ENCODE measurements around the gene MYO3B. TPM values are rescaled to one million over a fixed set of nuclear protein-coding genes. Genes with fewer than 3 reads are reported as not detected.
"Not testable (repeated sequence)": the region's sequence is repeated elsewhere in the genome, so short reads cannot be mapped to it uniquely, and the experiment has no call there.

MYO3B gene
- polyA plus RNA-seq, 1 experiment: 0.10 TPM

DNA sequence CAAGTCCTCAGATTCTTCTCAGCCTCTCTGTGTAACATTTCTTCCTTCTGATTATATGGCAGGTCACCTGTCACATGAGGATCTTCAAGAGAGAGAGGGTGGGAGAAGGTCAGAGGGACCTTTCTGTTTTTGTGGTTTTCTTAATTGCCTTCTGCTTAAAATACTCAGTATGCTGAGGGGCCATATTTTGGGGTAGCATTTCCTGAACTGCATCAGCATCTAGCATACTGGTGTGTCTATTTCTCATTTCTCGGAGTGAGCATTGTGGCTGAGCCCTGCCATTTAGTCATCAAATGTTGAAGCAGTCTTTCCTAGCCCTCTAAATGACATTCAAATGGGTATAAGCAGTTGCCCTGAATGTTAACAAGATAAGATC is 162.7 kb downstream of the MYO3B start:
- no peak overlapping the region for H3K27ac ChIP-seq (ENCODE audit: low read depth, low read length)
- TF ChIP-seq, protein P1, sequence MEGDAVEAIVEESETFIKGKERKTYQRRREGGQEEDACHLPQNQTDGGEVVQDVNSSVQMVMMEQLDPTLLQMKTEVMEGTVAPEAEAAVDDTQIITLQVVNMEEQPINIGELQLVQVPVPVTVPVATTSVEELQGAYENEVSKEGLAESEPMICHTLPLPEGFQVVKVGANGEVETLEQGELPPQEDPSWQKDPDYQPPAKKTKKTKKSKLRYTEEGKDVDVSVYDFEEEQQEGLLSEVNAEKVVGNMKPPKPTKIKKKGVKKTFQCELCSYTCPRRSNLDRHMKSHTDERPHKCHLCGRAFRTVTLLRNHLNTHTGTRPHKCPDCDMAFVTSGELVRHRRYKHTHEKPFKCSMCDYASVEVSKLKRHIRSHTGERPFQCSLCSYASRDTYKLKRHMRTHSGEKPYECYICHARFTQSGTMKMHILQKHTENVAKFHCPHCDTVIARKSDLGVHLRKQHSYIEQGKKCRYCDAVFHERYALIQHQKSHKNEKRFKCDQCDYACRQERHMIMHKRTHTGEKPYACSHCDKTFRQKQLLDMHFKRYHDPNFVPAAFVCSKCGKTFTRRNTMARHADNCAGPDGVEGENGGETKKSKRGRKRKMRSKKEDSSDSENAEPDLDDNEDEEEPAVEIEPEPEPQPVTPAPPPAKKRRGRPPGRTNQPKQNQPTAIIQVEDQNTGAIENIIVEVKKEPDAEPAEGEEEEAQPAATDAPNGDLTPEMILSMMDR (IDR thresholded peaks at IDR 0.05; ENCODE audit: low read depth, low read length): no peak
- no peaks in the 10 kb centered on the region for H3K9me3 ChIP-seq (ENCODE audit: control insufficient read depth, insufficient read depth, low read length)
- DNase-seq (ENCODE audit: low read depth, low spot score): no peak
- no peak overlapping the region for H3K4me3 ChIP-seq (ENCODE audit: low read depth, low read length)
- no peaks in the 10 kb centered on the region for H3K27me3 ChIP-seq (ENCODE audit: control insufficient read depth, insufficient read depth, low read length)
- CTCF ChIA-PET: interaction anchor here (0.6 kb wide), 1 partner anchor 68 kb away, joined by 4 read pairs; no protein-coding TSS in a partner anchor
- POLR2A ChIA-PET: no interaction called here

DNA sequence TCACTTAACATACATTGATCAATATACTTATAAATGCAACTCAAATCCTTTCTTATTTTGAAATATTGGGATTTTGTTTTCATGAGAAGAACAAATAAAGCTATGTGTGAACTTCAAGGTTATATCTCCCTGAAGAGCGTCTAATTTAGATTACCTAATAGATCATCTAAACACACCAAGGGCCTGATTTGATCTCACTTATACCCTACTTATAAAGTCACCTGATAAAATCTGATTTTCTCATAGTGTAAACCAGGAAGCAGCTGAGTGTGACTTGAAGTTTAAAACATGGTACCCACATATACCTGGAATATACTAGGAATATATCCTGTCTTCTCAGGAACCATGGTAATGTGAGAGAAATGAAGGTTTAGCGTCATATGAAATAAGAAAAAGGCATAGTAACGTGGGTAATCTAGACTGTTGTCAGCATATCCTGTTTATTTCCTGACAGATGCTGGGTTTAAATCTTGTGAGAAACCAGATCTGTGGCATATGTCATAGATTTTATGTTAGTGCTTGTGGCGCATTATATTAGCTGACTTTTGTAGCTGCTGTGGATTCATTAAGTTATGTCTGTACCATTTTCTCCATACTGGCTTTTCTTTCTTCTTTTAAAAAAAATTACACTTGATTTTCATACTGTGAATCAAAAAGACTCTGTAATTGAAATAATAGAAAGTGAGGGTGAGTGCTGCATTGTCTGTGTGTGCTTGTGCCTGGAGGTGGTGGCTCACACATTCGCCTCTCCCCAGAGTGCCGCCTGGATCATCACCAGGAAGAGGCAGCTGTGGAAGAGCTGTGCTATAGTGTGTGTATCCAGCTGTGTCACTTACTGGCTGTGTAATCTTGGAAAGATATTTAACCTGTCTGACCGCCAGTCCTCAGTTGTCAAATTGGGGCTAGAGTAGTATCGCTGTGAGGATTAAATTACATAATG is 164.0 kb downstream of the MYO3B start:
- Histone ChIP-seq H3K4me3 (ENCODE audit: low read depth, low read length) (no peak overlapping the region), H3K27ac (ENCODE audit: low read depth, low read length) (no peak overlapping the region), H3K27me3 (ENCODE audit: control insufficient read depth, insufficient read depth, low read length) (no peaks in the 10 kb centered on the region), H3K9me3 (ENCODE audit: control insufficient read depth, insufficient read depth, low read length) (no peaks in the 10 kb centered on the region)
- DNase-seq (ENCODE audit: low read depth, low spot score): no peak
- TF ChIP-seq, protein P1 (IDR thresholded peaks at IDR 0.05; ENCODE audit: low read depth, low read length): no peak
- ChIA-PET CTCF (no interaction called here), POLR2A (no interaction called here)

DNA sequence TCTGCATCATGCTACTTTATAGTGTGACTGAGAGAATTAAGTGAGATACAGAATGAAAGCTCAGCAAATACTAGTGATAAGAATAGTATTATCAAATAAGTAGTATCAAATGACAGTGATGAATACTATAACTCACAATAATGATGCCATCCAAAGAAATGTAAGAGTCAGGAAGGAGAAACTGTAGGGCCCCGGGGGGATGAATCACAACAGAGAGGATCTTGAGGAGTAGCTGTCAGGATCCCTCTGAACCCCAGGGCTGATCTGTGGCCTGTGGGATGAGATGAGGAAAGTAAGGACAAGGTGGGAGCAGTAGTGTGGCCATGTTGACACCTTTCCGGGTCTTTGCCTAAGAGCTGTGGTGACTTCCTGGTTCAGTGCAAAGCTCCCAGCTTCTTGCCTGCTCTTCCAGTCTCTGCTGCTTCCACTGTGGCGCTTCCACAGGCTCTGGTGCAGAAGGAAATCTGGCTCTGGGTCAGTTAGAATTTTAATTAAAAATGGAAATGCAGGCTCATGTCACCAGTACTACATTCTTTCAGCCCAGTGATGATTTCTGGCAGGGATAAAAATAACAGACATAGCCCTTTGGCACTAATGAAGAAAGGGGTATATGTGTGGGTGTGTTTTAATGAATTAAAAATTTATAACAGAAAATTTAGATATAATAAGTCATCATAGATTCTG is 166.9 kb downstream of the MYO3B start:
- no peaks in the 10 kb centered on the region for H3K27me3 ChIP-seq (ENCODE audit: control insufficient read depth, insufficient read depth, low read length)
- no peak for DNase-seq (ENCODE audit: low read depth, low spot score)
- no peak overlapping the region for H3K4me3 ChIP-seq (ENCODE audit: low read depth, low read length)
- ChIA-PET POLR2A (no interaction called here), CTCF (no interaction called here)
- no peaks in the 10 kb centered on the region for H3K9me3 ChIP-seq (ENCODE audit: control insufficient read depth, insufficient read depth, low read length)
- TF ChIP-seq, protein P1 (IDR thresholded peaks at IDR 0.05; ENCODE audit: low read depth, low read length): no peak
- no peak overlapping the region for H3K27ac ChIP-seq (ENCODE audit: low read depth, low read length)

DNA sequence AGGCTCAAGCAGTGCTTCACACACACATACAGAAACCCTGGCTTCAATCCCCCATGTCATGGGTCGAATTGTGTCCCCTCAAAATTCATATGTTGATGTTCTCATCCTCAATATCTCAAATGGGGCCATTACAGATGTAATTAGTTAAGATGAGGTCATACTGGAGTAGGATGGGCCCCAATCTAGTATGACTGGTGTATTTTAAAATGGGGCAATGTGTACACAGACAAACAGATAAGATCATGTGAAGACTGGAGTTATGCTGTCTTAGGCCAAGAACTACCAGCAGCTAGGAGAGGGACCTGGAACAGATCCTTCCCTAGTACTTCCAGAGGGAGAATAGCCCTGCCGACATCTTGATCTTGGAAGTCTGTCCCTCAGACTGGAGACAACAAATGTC is 167.7 kb downstream of the MYO3B start:
- no peak for DNase-seq (ENCODE audit: low read depth, low spot score)
- H3K9me3 ChIP-seq (ENCODE audit: control insufficient read depth, insufficient read depth, low read length): no peaks in the 10 kb centered on the region
- TF ChIP-seq, protein P1 (IDR thresholded peaks at IDR 0.05; ENCODE audit: low read depth, low read length): no peak

DNA sequence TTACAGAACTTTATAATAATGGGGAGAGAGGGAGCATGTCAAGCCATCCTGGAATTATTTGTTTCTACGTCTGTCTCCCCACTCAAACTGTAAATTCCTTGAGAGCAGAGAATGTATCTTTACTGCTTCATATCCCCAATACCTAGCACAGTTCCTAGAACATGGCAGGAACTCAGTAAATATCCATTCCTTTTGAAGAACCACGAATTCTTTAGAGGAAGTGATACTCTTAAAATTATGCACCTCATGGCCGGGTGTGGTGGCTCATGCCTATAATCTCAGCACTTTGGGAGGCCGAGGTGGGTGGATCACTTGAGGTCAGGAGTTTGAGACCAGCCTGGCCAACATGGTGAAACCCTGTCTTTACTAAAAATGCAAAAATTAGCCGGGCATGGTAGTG is 171.3 kb downstream of the MYO3B start:
- H3K9me3 ChIP-seq (ENCODE audit: control insufficient read depth, insufficient read depth, low read length); H3K27ac ChIP-seq (ENCODE audit: low read depth, low read length); POLR2A ChIA-PET; H3K4me3 ChIP-seq (ENCODE audit: low read depth, low read length); DNase-seq (ENCODE audit: low read depth, low spot score); CTCF ChIA-PET; H3K27me3 ChIP-seq (ENCODE audit: control insufficient read depth, insufficient read depth, low read length): not testable (repeated sequence)

More for the DNA sequence above, 167.7 kb downstream of the MYO3B start:
- POLR2A ChIA-PET: no interaction called here
- Histone ChIP-seq H3K4me3 (ENCODE audit: low read depth, low read length) (no peak overlapping the region), H3K27ac (ENCODE audit: low read depth, low read length) (no peak overlapping the region), H3K27me3 (ENCODE audit: control insufficient read depth, insufficient read depth, low read length) (no peaks in the 10 kb centered on the region)
- CTCF ChIA-PET: no interaction called here
